Lower leg skin (tissue), 4 donors: ENCODE data around the gene PPM1N. TPM values are rescaled to one million over a fixed set of nuclear protein-coding genes. Genes with fewer than 3 reads are reported as not detected.
A peak's percentile ranks its signal among the peaks of the same experiment; 100 is the strongest.

Source experiments
- DNase-seq, 2 donors: peaks; one replicate each; pipeline ENCODE4 v3.0.0-alpha.2; 2019; ENCODE audit warnings: low spot score in 2 of 2
- H3K4me3 ChIP-seq: fragments of 200-600 bp; sonication (generic); 2 replicates; pipeline ENCODE4 v1.5.1; 2017; ENCODE audit warnings: mild to moderate bottlenecking, low read depth; ENCODE audit not compliant: poor library complexity, severe bottlenecking
- POLR2A ChIP-seq, 2 donors: fragments of 450-650 bp; IDR thresholded peaks; one replicate each; pipeline ENCODE4 v1.6.1; 2016 to 2017; ENCODE audit warnings: antibody characterized with exemption in 2 of 2, mild to moderate bottlenecking in 1 of 2, moderate library complexity in 1 of 2
- WGBS, 2 donors: methylation state at CpG; one replicate each; pipeline ENCODE4 v1.1.5; 2018; 5-methylcytosine and 5-hydroxymethylcytosine counted together
- intact Hi-C: fragments of 100-400 bp; cut with DNase I; formaldehyde crosslinking; loops from one replicate; pipeline ENCODE4 v1.15.0; 2023; ENCODE audit warnings: low total_unique reads
- total RNA-seq, 4 donors: library from RNA; depleted of rRNA; stranded (reverse); fragments of >200 nt; gene quantifications; one replicate each; pipeline ENCODE4 v1.1.0, GENCODE V29; 2016

Gene PPM1N
- total RNA-seq, 4 donors from 2014 or later = 2.9 to 4.7 (median 3.6) TPM

GRCh38 chr19:45547965-45548609 is 49.8 kb downstream of the PPM1N start:
- intact Hi-C loops = no loop called here
- no peak overlapping the region for H3K4me3 ChIP-seq
- DNase-seq = peak; percentile 73 to 92
- TF ChIP-seq POLR2A (IDR thresholded peaks at IDR 0.05) = no peak
- WGBS, 2 donors = 42 to 54% methylated on average over 9 of the region's 9 CpGs

Other genes starting within 250 kb of the PPM1N start
- 10 to 100 TPM; 28.4 to 42.8 (median 35.3) TPM for gene MARK4, start 247.2 kb upstream of the PPM1N start, total RNA-seq
- gene CKM, start 175.6 kb upstream of the PPM1N start, total RNA-seq = 1 to 10 TPM in 2 of 4 donors, under 1 TPM in 1, not detected in 1; 0.13 to 2.9 (median 1.3) TPM
- gene KLC3, start 157.7 kb upstream of the PPM1N start, total RNA-seq = 100 to 1,000 TPM; 159 to 217 (median 169) TPM
- gene ERCC2, start 127.9 kb upstream of the PPM1N start, total RNA-seq = 10 to 100 TPM in 1 of 4 donors, 1 to 10 TPM in 3; 8.5 to 22.4 (median 9.8) TPM
- 100 to 1,000 TPM; 257 to 851 (median 501) TPM for gene PPP1R13L, start 93.4 kb upstream of the PPM1N start, total RNA-seq
- 1 to 10 TPM; 4.0 to 8.1 (median 5.6) TPM for gene POLR1G, start 91.8 kb upstream of the PPM1N start, total RNA-seq
- 100 to 1,000 TPM in 1 of 4 donors, 10 to 100 TPM in 3; 57.7 to 111 (median 76.5) TPM for gene ERCC1, start 74.5 kb upstream of the PPM1N start, total RNA-seq
- 10 to 100 TPM in 2 of 4 donors, 1 to 10 TPM in 2; 5.9 to 18.2 (median 11.2) TPM for gene FOSB, start 30.4 kb upstream of the PPM1N start, total RNA-seq
- 10 to 100 TPM in 1 of 4 donors, 1 to 10 TPM in 3; 6.4 to 11.6 (median 9.0) TPM for gene RTN2, start 1.4 kb upstream of the PPM1N start, total RNA-seq
- gene VASP, start 9.0 kb downstream of the PPM1N start, total RNA-seq = 10 to 100 TPM; 52.7 to 68.9 (median 56.5) TPM
- 10 to 100 TPM in 3 of 4 donors, 1 to 10 TPM in 1; 4.4 to 15.7 (median 12.7) TPM for gene OPA3, start 86.4 kb downstream of the PPM1N start, total RNA-seq
- 1 to 10 TPM in 1 of 4 donors, under 1 TPM in 3; 0.34 to 1.0 (median 0.70) TPM for gene GPR4, start 103.8 kb downstream of the PPM1N start, total RNA-seq
- gene EML2, start 141.0 kb downstream of the PPM1N start, total RNA-seq = 100 to 1,000 TPM in 1 of 4 donors, 10 to 100 TPM in 3; 85.6 to 101 (median 89.4) TPM
- gene GIPR, start 169.8 kb downstream of the PPM1N start, total RNA-seq = 1 to 10 TPM; 1.4 to 3.9 (median 2.0) TPM
- 100 to 1,000 TPM; 144 to 223 (median 161) TPM for gene SNRPD2, start 193.5 kb downstream of the PPM1N start, total RNA-seq
- gene QPCTL, start 194.2 kb downstream of the PPM1N start, total RNA-seq = 1 to 10 TPM; 3.4 to 8.7 (median 6.8) TPM
- 10 to 100 TPM; 22.0 to 26.7 (median 25.4) TPM for gene FBXO46, start 232.5 kb downstream of the PPM1N start, total RNA-seq
- gene MEIOSIN, start 235.0 kb downstream of the PPM1N start, total RNA-seq = not detected